B cell (primary cell): Measurements from ENCODE around the gene SLC1A2. TPM values are rescaled to one million over a fixed set of nuclear protein-coding genes. Genes with fewer than 3 reads are reported as not detected.

Source experiments
- ATAC-seq: fragments of 200-7000 bp; cut with Tn5 transposase; one replicate; pipeline ENCODE4 v1.10.0; 2021; ENCODE audit warnings: low read depth, mild to moderate bottlenecking, moderate number of reproducible peaks, moderate library complexity
- CTCF ChIA-PET: fragments of 350-600 bp; sonication (Branson Sonifier 250); formaldehyde crosslinking; loops from one replicate; lab custom pipeline; 2021; ENCODE audit warnings: antibody characterized with exemption, inconsistent platforms; lab: Charles Lee
- POLR2A ChIA-PET: fragments of 350-600 bp; sonication (Branson Sonifier 250); formaldehyde crosslinking; loops from one replicate; lab custom pipeline; 2021; ENCODE audit warnings: antibody characterized with exemption; lab: Charles Lee
- DNase-seq: peaks from one replicate; pipeline ENCODE4 v3.0.0; 2013
- H2AFZ ChIP-seq: 2 replicates; pipeline ENCODE4 v1.6.1; 2012; ENCODE audit warnings: mild to moderate bottlenecking, low read depth, low read length; ENCODE audit not compliant: insufficient read depth, poor library complexity, severe bottlenecking
- H3K27ac ChIP-seq, 2 donors: 1 replicate in 1 of 2; 2 replicates in 1 of 2; pipeline ENCODE4 v1.5.1; 2012 to 2013; ENCODE audit warnings: low read length in 2 of 2, mild to moderate bottlenecking in 2 of 2, moderate library complexity in 1 of 2
- H3K27me3 ChIP-seq, 4 experiments: fragments of 200-600 bp in 1 of 4; sonication (generic) in 1 of 4; replicated peaks in 1 of 4; 1 replicate in 2 of 4; 2 replicates in 2 of 4; pipeline versions ENCODE4 v1.6.1 to v1.7.0; 2013 to 2016; ENCODE audit warnings: low read length in 3 of 4, mild to moderate bottlenecking in 2 of 4, mixed read lengths in 1 of 4, moderate library complexity in 1 of 4; ENCODE audit not compliant: insufficient read depth in 4 of 4, control insufficient read depth in 3 of 4; ENCODE audit errors: control extremely low read depth in 1 of 4
- H3K36me3 ChIP-seq, 2 experiments: replicated peaks in 1 of 2; 1 replicate in 1 of 2; 2 replicates in 1 of 2; pipeline versions ENCODE4 v1.6.1 to v1.7.1; 2013; ENCODE audit warnings: low read length in 1 of 2; ENCODE audit not compliant: insufficient read depth in 2 of 2, control insufficient read depth in 1 of 2; ENCODE audit errors: control extremely low read depth in 1 of 2, extremely low read depth in 1 of 2
- H3K4me1 ChIP-seq, 2 donors: fragments of 200-600 bp in 1 of 2; sonication (generic) in 1 of 2; 1 replicate in 1 of 2; 2 replicates in 1 of 2; pipeline versions ENCODE4 v1.5.1 to v1.6.1; 2013 to 2017; ENCODE audit warnings: low read length in 2 of 2; ENCODE audit not compliant: control insufficient read depth in 2 of 2, insufficient read depth in 2 of 2
- H3K4me2 ChIP-seq: replicated peaks from 2 replicates; pipeline ENCODE3; 2012; ENCODE audit warnings: mild to moderate bottlenecking, low read depth, low read length; ENCODE audit not compliant: poor library complexity, severe bottlenecking
- H3K4me3 ChIP-seq, 5 experiments: fragments of 200-600 bp in 1 of 5; sonication (generic) in 1 of 5; 1 replicate in 3 of 5; 2 replicates in 2 of 5; pipeline versions ENCODE4 v1.5.1 to v1.7.0; 2011 to 2016; ENCODE audit warnings: low read length in 4 of 5, mild to moderate bottlenecking in 4 of 5, low read depth in 2 of 5, control low read depth in 1 of 5, moderate library complexity in 1 of 5; ENCODE audit not compliant: insufficient read depth in 1 of 5; ENCODE audit errors: control extremely low read depth in 1 of 5, extremely low read depth in 1 of 5
- H3K79me2 ChIP-seq: fragments of 200-600 bp; sonication (generic); one replicate; pipeline ENCODE4 v1.6.0; 2016; ENCODE audit warnings: low read length; ENCODE audit not compliant: control insufficient read depth, insufficient read depth
- H3K9ac ChIP-seq: fragments of 200-600 bp; sonication (generic); 2 replicates; pipeline ENCODE4 v1.6.1; 2017; ENCODE audit warnings: mild to moderate bottlenecking, low read length, moderate library complexity
- H3K9me3 ChIP-seq, 3 donors: one replicate each; pipeline versions ENCODE4 v1.6.1 to v1.7.1; 2013; ENCODE audit warnings: low read length in 2 of 3; ENCODE audit not compliant: control insufficient read depth in 2 of 3, insufficient read depth in 1 of 3; ENCODE audit errors: control extremely low read depth in 1 of 3
- H4K20me1 ChIP-seq: 2 replicates; pipeline ENCODE4 v1.6.0; 2012; ENCODE audit warnings: mild to moderate bottlenecking, low read length; ENCODE audit not compliant: insufficient read depth, control insufficient read depth, poor library complexity, severe bottlenecking
- H3K27ac Mint-ChIP-seq: one replicate; pipeline ENCODE4 v1.8.0; 2021; ENCODE audit warnings: mixed read lengths
- H3K27me3 Mint-ChIP-seq: one replicate; pipeline ENCODE4 v1.8.0; 2021; ENCODE audit warnings: mixed read lengths
- H3K4me1 Mint-ChIP-seq: one replicate; pipeline ENCODE4 v1.8.0; 2021; ENCODE audit warnings: mixed read lengths
- H3K4me3 Mint-ChIP-seq: one replicate; pipeline ENCODE4 v1.8.0; 2021; ENCODE audit warnings: mixed read lengths
- H3K9me3 Mint-ChIP-seq: one replicate; pipeline ENCODE4 v1.8.0; 2022; ENCODE audit warnings: mixed read lengths; ENCODE audit not compliant: insufficient read depth
- CTCF ChIP-seq: fragments of 200-600 bp; IDR thresholded peaks from one replicate; pipeline ENCODE4 v1.8.0; 2022; ENCODE audit warnings: antibody characterized with exemption, mild to moderate bottlenecking
- EZH2 ChIP-seq: IDR thresholded peaks from 2 replicates; pipeline ENCODE4 v1.6.1; 2012; ENCODE audit warnings: borderline replicate concordance, low read depth, mild to moderate bottlenecking, moderate library complexity, low read length; ENCODE audit not compliant: insufficient read depth, poor library complexity, severe bottlenecking
- WGBS: methylation state at CpG from one replicate; pipeline ENCODE4 v1.1.5; 2013; ENCODE audit warnings: missing lambda C conversion rate; ENCODE audit not compliant: insufficient coverage; 5-methylcytosine and 5-hydroxymethylcytosine counted together
- intact Hi-C: fragments of 100-400 bp; cut with micrococcal nuclease; formaldehyde crosslinking; loops from one replicate; pipeline ENCODE4 v1.10.0; 2022
- polyA plus RNA-seq: library from polyadenylated mRNA; depleted of rRNA; stranded (reverse); fragments of >200 nt; gene quantifications from 2 replicates; pipeline ENCODE4 v1.2.3, GENCODE V29; 2012
- total RNA-seq, 2 donors: library from RNA; stranded (reverse); fragments of 120-200 nt in 1 of 2; gene quantifications; 1 replicate in 1 of 2; 2 replicates in 1 of 2; pipeline versions ENCODE4 v1.2.3 to v1.2.4, GENCODE V29; 2013 to 2022

SLC1A2 gene
- total and polyA plus RNA-seq, 2 donors (not counting 1 experiment from before 2014, with no cell fraction given): not detected

GRCh38 chr11:35358391-35358790, 61.0 kb downstream of the SLC1A2 start:
- CTCF ChIA-PET: no interaction called here

GRCh38 chr11:35357923-35358322, 61.4 kb downstream of the SLC1A2 start:
- Histone ChIP-seq H2AFZ (no peak overlapping the region), H3K36me3 (no peaks in the 10 kb centered on the region), H3K9ac (no peak overlapping the region), H3K27ac (no peak overlapping the region), H3K4me2 (no peak overlapping the region), H3K4me1 (no peaks in the 10 kb centered on the region), H4K20me1 (no peaks in the 10 kb centered on the region), H3K27me3 (peaks cover 0 to under 1% (median 0%) of the 10 kb centered on the region in 4 experiments), H3K79me2 (no peaks in the 10 kb centered on the region), H3K9me3 (no peaks in the 10 kb centered on the region), H3K4me3 (no peak overlapping the region)
- Mint-ChIP-seq H3K9me3 (no peaks in the 10 kb centered on the region), H3K27ac (no peak overlapping the region), H3K4me1 (peaks cover 4% of the 10 kb centered on the region), H3K4me3 (no peak overlapping the region), H3K27me3 (no peaks in the 10 kb centered on the region)
- ChIA-PET POLR2A (interaction anchor here (0.7 kb wide), 1 partner anchor 11 kb away, joined by 3 read pairs; no protein-coding TSS in a partner anchor), CTCF (no interaction called here)
- WGBS: 90% methylated on average over 2 of the region's 5 CpGs
- ATAC-seq (no peak), DNase-seq (no peak)
- TF ChIP-seq EZH2 (no peak), CTCF (no peak)
- intact Hi-C loops: no loop called here

More at GRCh38 chr11:35358391-35358790, 61.0 kb downstream of the SLC1A2 start:
- ATAC-seq (no peak), DNase-seq (no peak)
- H3K9me3 Mint-ChIP-seq: no peaks in the 10 kb centered on the region
- Histone ChIP-seq H3K4me1 (no peaks in the 10 kb centered on the region), H2AFZ (no peak overlapping the region), H3K9ac (no peak overlapping the region), H3K27me3 (peaks cover 0 to 3% (median 0%) of the 10 kb centered on the region in 4 experiments), H3K36me3 (no peaks in the 10 kb centered on the region), H3K79me2 (no peaks in the 10 kb centered on the region), H3K9me3 (no peaks in the 10 kb centered on the region), H3K4me3 (no peak overlapping the region), H4K20me1 (no peaks in the 10 kb centered on the region), H3K27ac (no peak overlapping the region), H3K4me2 (no peak overlapping the region)
- POLR2A ChIA-PET: interaction anchor here (0.7 kb wide), 1 partner anchor 10 kb away, joined by 3 read pairs; no protein-coding TSS in a partner anchor
- no peak overlapping the region for H3K27ac Mint-ChIP-seq
- peaks cover 4% of the 10 kb centered on the region for H3K4me1 Mint-ChIP-seq
- intact Hi-C loops: no loop called here
- H3K4me3 Mint-ChIP-seq: no peak overlapping the region
- H3K27me3 Mint-ChIP-seq: no peaks in the 10 kb centered on the region
- TF ChIP-seq CTCF (no peak), EZH2 (no peak)
